CD14-positive monocyte (primary cell): ENCODE measurements around the gene CMSS1. TPM values are rescaled to one million over a fixed set of nuclear protein-coding genes. Genes with fewer than 3 reads are reported as not detected.

Experiments
- DNase-seq, 3 donors: peaks; one replicate each; pipeline ENCODE4 v3.0.0-alpha.2; 2011 to 2022
- H2AFZ ChIP-seq: 2 replicates; pipeline ENCODE4 v1.6.0; 2012; ENCODE audit warnings: mild to moderate bottlenecking, low read depth, low read length, inconsistent platforms; ENCODE audit not compliant: insufficient read depth, poor library complexity, severe bottlenecking
- H3K27ac ChIP-seq, 2 donors: 1 replicate in 1 of 2; 2 replicates in 1 of 2; pipeline ENCODE4 v1.5.1; 2012 to 2013; ENCODE audit warnings: low read length in 2 of 2, control low read depth in 1 of 2, inconsistent platforms in 1 of 2, low read depth in 1 of 2, mild to moderate bottlenecking in 1 of 2
- H3K27me3 ChIP-seq, 2 donors: one replicate each; pipeline versions ENCODE4 v1.6.0 to v1.6.1; 2011 to 2013; ENCODE audit warnings: low read length in 2 of 2; ENCODE audit not compliant: control insufficient read depth in 2 of 2, insufficient read depth in 2 of 2
- H3K36me3 ChIP-seq, 2 donors: replicated peaks in 1 of 2; 1 replicate in 1 of 2; 2 replicates in 1 of 2; pipeline versions ENCODE4 v1.5.1 to v1.6.1; 2012 to 2013; ENCODE audit warnings: low read length in 2 of 2, control low read depth in 1 of 2, inconsistent platforms in 1 of 2, mild to moderate bottlenecking in 1 of 2; ENCODE audit not compliant: insufficient read depth in 2 of 2, control insufficient read depth in 1 of 2
- H3K4me1 ChIP-seq, 2 donors: 1 replicate in 1 of 2; 2 replicates in 1 of 2; pipeline versions ENCODE4 v1.5.1 to v1.6.1; 2012 to 2013; ENCODE audit warnings: low read length in 2 of 2, control low read depth in 1 of 2, inconsistent platforms in 1 of 2, mild to moderate bottlenecking in 1 of 2, moderate library complexity in 1 of 2; ENCODE audit not compliant: insufficient read depth in 2 of 2, control insufficient read depth in 1 of 2
- H3K4me2 ChIP-seq: replicated peaks from 2 replicates; pipeline ENCODE3; 2012; ENCODE audit warnings: low read length, moderate library complexity, mild to moderate bottlenecking; ENCODE audit not compliant: poor library complexity, severe bottlenecking; ENCODE audit errors: extremely low read depth
- H3K4me3 ChIP-seq, 3 experiments: fragments of 200-600 bp in 1 of 3; sonication (generic) in 1 of 3; replicated peaks in 1 of 3; 1 replicate in 2 of 3; 2 replicates in 1 of 3; pipeline ENCODE4 v1.5.1; 2011 to 2013; ENCODE audit warnings: low read length in 3 of 3, mild to moderate bottlenecking in 3 of 3, control low read depth in 2 of 3, low read depth in 2 of 3, inconsistent platforms in 1 of 3, moderate library complexity in 1 of 3
- H3K79me2 ChIP-seq: 2 replicates; pipeline ENCODE4 v1.6.0; 2012; ENCODE audit warnings: mild to moderate bottlenecking, control low read depth, inconsistent platforms, low read length, moderate library complexity; ENCODE audit not compliant: insufficient read depth
- H3K9ac ChIP-seq: 2 replicates; pipeline ENCODE4 v1.6.0; 2017; ENCODE audit warnings: low read length, mild to moderate bottlenecking; ENCODE audit not compliant: insufficient read depth, poor library complexity, severe bottlenecking
- H3K9me3 ChIP-seq, 2 donors: replicated peaks in 1 of 2; 1 replicate in 1 of 2; 2 replicates in 1 of 2; pipeline versions ENCODE4 v1.5.1 to v1.6.1; 2012 to 2013; ENCODE audit warnings: low read length in 2 of 2, control low read depth in 1 of 2; ENCODE audit not compliant: control insufficient read depth in 1 of 2, insufficient read depth in 1 of 2
- H4K20me1 ChIP-seq: 2 replicates; pipeline ENCODE4 v1.6.0; 2012; ENCODE audit warnings: mild to moderate bottlenecking, low read length, control low read depth, moderate library complexity; ENCODE audit not compliant: insufficient read depth
- H3K27ac Mint-ChIP-seq, 7 donors: one replicate each; pipeline ENCODE4 v1.8.0; 2020; ENCODE audit warnings: mild to moderate bottlenecking in 7 of 7, mixed read lengths in 7 of 7, moderate library complexity in 6 of 7, inconsistent platforms in 2 of 7
- H3K27me3 Mint-ChIP-seq, 3 donors: one replicate each; pipeline ENCODE4 v1.8.0; 2021 to 2022; ENCODE audit warnings: low read depth in 3 of 3, mild to moderate bottlenecking in 3 of 3, mixed read lengths in 3 of 3, moderate library complexity in 3 of 3, inconsistent platforms in 1 of 3
- H3K36me3 Mint-ChIP-seq, 2 donors: one replicate each; pipeline ENCODE4 v1.8.0; 2020; ENCODE audit warnings: mixed read lengths in 2 of 2, inconsistent platforms in 1 of 2, mild to moderate bottlenecking in 1 of 2
- H3K4me1 Mint-ChIP-seq: one replicate; pipeline ENCODE4 v1.8.0; 2020; ENCODE audit warnings: mild to moderate bottlenecking, mixed read lengths
- H3K4me3 Mint-ChIP-seq, 2 donors: one replicate each; pipeline ENCODE4 v1.8.0; 2020; ENCODE audit warnings: mild to moderate bottlenecking in 2 of 2, mixed read lengths in 2 of 2, moderate library complexity in 1 of 2
- H3K9me3 Mint-ChIP-seq, 7 donors: one replicate each; pipeline ENCODE4 v1.8.0; 2020 to 2022; ENCODE audit warnings: mixed read lengths in 7 of 7, mild to moderate bottlenecking in 6 of 7, moderate library complexity in 6 of 7, inconsistent platforms in 2 of 7
- WGBS: methylation state at CpG from one replicate; pipeline ENCODE4 v1.1.5; 2013; ENCODE audit warnings: missing lambda C conversion rate; ENCODE audit not compliant: insufficient coverage; 5-methylcytosine and 5-hydroxymethylcytosine counted together
- intact Hi-C, 2 donors: fragments of 100-400 bp; cut with micrococcal nuclease; formaldehyde crosslinking; loops; one replicate each; pipeline versions ENCODE4 v1.15.0 to v1.15.1; 2023
- polyA plus RNA-seq, 3 donors: library from polyadenylated mRNA; depleted of rRNA in 1 of 3; unstranded in 2 of 3; stranded (reverse) in 1 of 3; fragments of 300-500 nt in 2 of 3; fragments of >200 nt in 1 of 3; fragmentation: Illumina TruSeq in 2 of 3; gene quantifications; 1 replicate in 2 of 3; 2 replicates in 1 of 3; pipeline ENCODE4 v1.2.3, GENCODE V29; 2012 to 2021
- TF ChIP-seq, protein P1 (sequence below): fragments of 200-600 bp; IDR thresholded peaks from one replicate; pipeline ENCODE4 v1.8.0; 2022; ENCODE audit warnings: antibody characterized with exemption, mild to moderate bottlenecking

CMSS1 gene
- polyA plus RNA-seq, 3 donors = 1.1 to 3.6 (median 2.2) TPM

DNA sequence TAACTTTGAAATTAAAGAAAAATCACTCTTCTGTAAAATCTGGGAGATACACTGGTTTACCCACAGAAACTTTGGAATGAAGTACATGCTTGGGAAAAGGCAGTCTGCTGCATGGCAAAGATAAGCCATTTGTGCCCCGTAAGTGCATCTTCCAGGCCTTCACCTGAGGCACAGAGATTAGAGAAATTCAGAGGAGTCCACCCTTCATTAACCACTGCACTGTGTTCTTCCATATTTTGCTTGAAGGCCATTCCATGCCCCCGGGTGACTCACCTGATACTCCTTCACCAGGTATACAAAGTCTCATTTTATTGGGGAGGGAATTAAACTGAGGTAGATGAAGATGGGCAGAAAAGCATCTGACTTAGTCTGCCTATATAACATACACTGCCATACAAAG is 53.0 kb downstream of the CMSS1 start:
- Histone ChIP-seq H4K20me1 (no peaks in the 10 kb centered on the region), H3K36me3 (no peaks in the 10 kb centered on the region), H3K9ac (no peak overlapping the region), H3K9me3 (no peaks in the 10 kb centered on the region), H3K4me2 (no peak overlapping the region), H2AFZ (no peak overlapping the region), H3K27me3 (peaks cover 0 to 2% of the 10 kb centered on the region in 2 donors), H3K4me1 (peaks cover 0 to 6% of the 10 kb centered on the region in 2 donors), H3K4me3 (no peak overlapping the region), H3K27ac (no peak overlapping the region), H3K79me2 (no peaks in the 10 kb centered on the region)
- intact Hi-C loops = no loop called here
- TF ChIP-seq, protein P1, sequence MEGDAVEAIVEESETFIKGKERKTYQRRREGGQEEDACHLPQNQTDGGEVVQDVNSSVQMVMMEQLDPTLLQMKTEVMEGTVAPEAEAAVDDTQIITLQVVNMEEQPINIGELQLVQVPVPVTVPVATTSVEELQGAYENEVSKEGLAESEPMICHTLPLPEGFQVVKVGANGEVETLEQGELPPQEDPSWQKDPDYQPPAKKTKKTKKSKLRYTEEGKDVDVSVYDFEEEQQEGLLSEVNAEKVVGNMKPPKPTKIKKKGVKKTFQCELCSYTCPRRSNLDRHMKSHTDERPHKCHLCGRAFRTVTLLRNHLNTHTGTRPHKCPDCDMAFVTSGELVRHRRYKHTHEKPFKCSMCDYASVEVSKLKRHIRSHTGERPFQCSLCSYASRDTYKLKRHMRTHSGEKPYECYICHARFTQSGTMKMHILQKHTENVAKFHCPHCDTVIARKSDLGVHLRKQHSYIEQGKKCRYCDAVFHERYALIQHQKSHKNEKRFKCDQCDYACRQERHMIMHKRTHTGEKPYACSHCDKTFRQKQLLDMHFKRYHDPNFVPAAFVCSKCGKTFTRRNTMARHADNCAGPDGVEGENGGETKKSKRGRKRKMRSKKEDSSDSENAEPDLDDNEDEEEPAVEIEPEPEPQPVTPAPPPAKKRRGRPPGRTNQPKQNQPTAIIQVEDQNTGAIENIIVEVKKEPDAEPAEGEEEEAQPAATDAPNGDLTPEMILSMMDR = no peak
- Mint-ChIP-seq H3K4me3 (no peak overlapping the region), H3K27me3 (peaks cover 0 to 6% (median 2%) of the 10 kb centered on the region in 3 donors), H3K36me3 (no peaks in the 10 kb centered on the region), H3K4me1 (peaks cover 5% of the 10 kb centered on the region), H3K27ac (peak overlapping the region in 1 of 7 donors; percentile 17), H3K9me3 (no peaks in the 10 kb centered on the region)
- WGBS = 40% methylated on average over 1 of the region's 2 CpGs
- no peak for DNase-seq

- no peak overlapping the region for H3K9ac ChIP-seq
- H3K27me3 ChIP-seq = peaks cover 0 to 2% of the 10 kb centered on the region in 2 donors
- WGBS = no CpG with 5 or more reads among the region's 4 CpGs
- H3K9me3 ChIP-seq = no peaks in the 10 kb centered on the region
- no peak overlapping the region for H2AFZ ChIP-seq
- no peak overlapping the region for H3K27ac ChIP-seq
- Mint-ChIP-seq H3K27ac (no peak overlapping the region), H3K9me3 (no peaks in the 10 kb centered on the region), H3K4me1 (peaks cover 6% of the 10 kb centered on the region), H3K4me3 (no peak overlapping the region), H3K27me3 (peaks cover 0 to 6% (median 2%) of the 10 kb centered on the region in 3 donors), H3K36me3 (no peaks in the 10 kb centered on the region)
- TF ChIP-seq, protein P1 = no peak
- no peak overlapping the region for H3K4me3 ChIP-seq
- H3K4me1 ChIP-seq = peaks cover 0 to 6% of the 10 kb centered on the region in 2 donors
- no peak overlapping the region for H3K4me2 ChIP-seq
- H3K79me2 ChIP-seq = no peaks in the 10 kb centered on the region
- no peaks in the 10 kb centered on the region for H3K36me3 ChIP-seq
- no peak for DNase-seq
- H4K20me1 ChIP-seq = no peaks in the 10 kb centered on the region
- intact Hi-C loops = no loop called here
These were observed 53.8 kb downstream of the CMSS1 start for GRCh38 chr3:99871231-99872045.
